Activated naive CD4-positive, alpha-beta T cell treated with Interleukin-2 at 50 U/mL for 16 hours (primary cell): ENCODE data around the gene GRK6.
A peak's percentile ranks its signal among the peaks of the same experiment; 100 is the strongest.

ENCODE experiments used
- DNase-seq: peaks from one replicate; pipeline ENCODE4 v3.0.0-alpha.2; 2020

The GRK6 gene

GRCh38 chr5:177490311-177490991 lies 64.0 kb downstream of the GRK6 start:
- DNase-seq, result no peak

- no peak for DNase-seq
Observed at GRCh38 chr5:177490992-177491391, 64.5 kb downstream of the GRK6 start.

- peak; percentile 25 for DNase-seq
Observed at GRCh38 chr5:177491429-177491945, 65.0 kb downstream of the GRK6 start.

GRCh38 chr5:177491983-177492746 lies 65.7 kb downstream of the GRK6 start:
- no peak for DNase-seq
